Measurements from ENCODE around the gene BEST4.

The BEST4 gene

GRCh38 chr1:44785029-44785380, 3.0 kb downstream of the BEST4 start:
- H3K27ac ChIP-seq: no peak overlapping the region; the same call in 1 of the 2 replicates
- no peak for TF ChIP-seq CTCF (conservative IDR thresholded peaks at IDR 0.05)
- TF ChIP-seq ZFX (IDR thresholded peaks at IDR 0.05): no peak

GRCh38 chr1:44784094-44785028, 3.6 kb downstream of the BEST4 start:
- no peak for TF ChIP-seq ZFX (IDR thresholded peaks at IDR 0.05)
- TF ChIP-seq CTCF (conservative IDR thresholded peaks at IDR 0.05): no peak
- H3K27ac ChIP-seq: peak overlapping the region; percentile 18; the same call in 1 of the 2 replicates

- no peak for TF ChIP-seq CTCF (conservative IDR thresholded peaks at IDR 0.05)
- no peak for TF ChIP-seq ZFX (IDR thresholded peaks at IDR 0.05)
- peak overlapping the region; percentile 18; the same call in 1 of the 2 replicates for H3K27ac ChIP-seq
Measured at GRCh38 chr1:44783697-44784093, 4.3 kb downstream of the BEST4 start.

- TF ChIP-seq ZFX (IDR thresholded peaks at IDR 0.05) (no peak), CTCF (conservative IDR thresholded peaks at IDR 0.05) (no peak)
- H3K27ac ChIP-seq: no peak overlapping the region
Measured at GRCh38 chr1:44780583-44781121, 7.3 kb downstream of the BEST4 start.

GRCh38 chr1:44778705-44779576, 9.0 kb downstream of the BEST4 start:
- no peak overlapping the region for H3K27ac ChIP-seq
- TF ChIP-seq CTCF (conservative IDR thresholded peaks at IDR 0.05): no peak
- TF ChIP-seq ZFX (IDR thresholded peaks at IDR 0.05): no peak

- TF ChIP-seq CTCF (conservative IDR thresholded peaks at IDR 0.05): no peak
- peak overlapping the region; percentile 94 for H3K27ac ChIP-seq
Measured at GRCh38 chr1:44777969-44778635, 9.9 kb downstream of the BEST4 start.

Measured in C4-2B (cell line).